Epithelial cell of proximal tubule (primary cell): ENCODE measurements around the gene HOXB5. TPM values are rescaled to one million over a fixed set of nuclear protein-coding genes. Genes with fewer than 3 reads are reported as not detected.

Source experiments
- DNase-seq: peaks from one replicate; pipeline ENCODE4 v3.0.0-alpha.2; 2011; ENCODE audit warnings: low read depth
- H3K4me3 ChIP-seq: 2 replicates; pipeline ENCODE4 v1.5.1; 2011; ENCODE audit warnings: low read depth, mild to moderate bottlenecking, low read length
- CTCF ChIP-seq: conservative IDR thresholded peaks from 2 replicates; pipeline ENCODE4 v1.5.1; 2012; ENCODE audit warnings: low read depth, mild to moderate bottlenecking, low read length
- total RNA-seq: library from RNA; depleted of rRNA; stranded (reverse); fragments of >200 nt; gene quantifications from 2 replicates; pipeline ENCODE4 v1.2.3, GENCODE V29; 2015

The HOXB5 gene
- total RNA-seq, 1 donor from 2014 or later = 5.5 TPM

GRCh38 chr17:48553190-48553547 lies 40.4 kb downstream of the HOXB5 start:
- H3K4me3 ChIP-seq = peak overlapping the region; percentile 15

GRCh38 chr17:48552466-48553189 lies 41.0 kb downstream of the HOXB5 start:
- no peak for TF ChIP-seq CTCF
- H3K4me3 ChIP-seq = peak overlapping the region; percentile 15
- DNase-seq = no peak

More at GRCh38 chr17:48553190-48553547, 40.4 kb downstream of the HOXB5 start:
- DNase-seq = no peak
- TF ChIP-seq CTCF = no peak

GRCh38 chr17:48551596-48552465 lies 41.7 kb downstream of the HOXB5 start:
- DNase-seq = no peak
- peak overlapping the region; percentile 5 for H3K4me3 ChIP-seq
- TF ChIP-seq CTCF = no peak

GRCh38 chr17:48551214-48551555 lies 42.4 kb downstream of the HOXB5 start:
- TF ChIP-seq CTCF = no peak
- H3K4me3 ChIP-seq = no peak overlapping the region
- no peak for DNase-seq

GRCh38 chr17:48550502-48551213 lies 42.9 kb downstream of the HOXB5 start:
- peak overlapping the region; percentile 9 for H3K4me3 ChIP-seq
- DNase-seq = no peak
- TF ChIP-seq CTCF = no peak

GRCh38 chr17:48549914-48550501 lies 43.6 kb downstream of the HOXB5 start:
- peak overlapping the region; percentile 9 for H3K4me3 ChIP-seq
- no peak for DNase-seq
- peak; percentile 23 for TF ChIP-seq CTCF
